Measurements from ENCODE around the gene PDLIM3. TPM values are rescaled to one million over a fixed set of nuclear protein-coding genes. Genes with fewer than 3 reads are reported as not detected.

The PDLIM3 gene
- total RNA-seq, 1 donor from 2014 or later: 10.7 TPM

GRCh38 chr4:185464183-185464582 is 71.1 kb downstream of the PDLIM3 start:
- Histone ChIP-seq H3K27me3 (ENCODE audit: control insufficient read depth, insufficient read depth, low read length) (no peaks in the 10 kb centered on the region), H3K36me3 (ENCODE audit: control insufficient read depth, insufficient read depth, low read length) (no peaks in the 10 kb centered on the region), H3K4me3 (ENCODE audit: low read depth, low read length) (no peak overlapping the region)
- no peak for TF ChIP-seq CTCF (IDR thresholded peaks at IDR 0.05; ENCODE audit: insufficient read depth, low read length, poor library complexity, severe bottlenecking)
- no peak for DNase-seq (ENCODE audit: low read depth)

- Histone ChIP-seq H3K4me3 (ENCODE audit: low read depth, low read length) (no peak overlapping the region), H3K27me3 (ENCODE audit: control insufficient read depth, insufficient read depth, low read length) (no peaks in the 10 kb centered on the region), H3K36me3 (ENCODE audit: control insufficient read depth, insufficient read depth, low read length) (no peaks in the 10 kb centered on the region)
- no peak for DNase-seq (ENCODE audit: low read depth)
- TF ChIP-seq CTCF (IDR thresholded peaks at IDR 0.05; ENCODE audit: insufficient read depth, low read length, poor library complexity, severe bottlenecking): no peak
Observed at GRCh38 chr4:185463541-185463940, 71.8 kb downstream of the PDLIM3 start.

GRCh38 chr4:185461565-185461964 is 73.7 kb downstream of the PDLIM3 start:
- Histone ChIP-seq H3K4me3 (ENCODE audit: low read depth, low read length) (no peak overlapping the region), H3K27me3 (ENCODE audit: control insufficient read depth, insufficient read depth, low read length) (no peaks in the 10 kb centered on the region), H3K36me3 (ENCODE audit: control insufficient read depth, insufficient read depth, low read length) (no peaks in the 10 kb centered on the region)
- TF ChIP-seq CTCF (IDR thresholded peaks at IDR 0.05; ENCODE audit: insufficient read depth, low read length, poor library complexity, severe bottlenecking): no peak
- DNase-seq (ENCODE audit: low read depth): no peak

GRCh38 chr4:185457136-185457535 is 78.2 kb downstream of the PDLIM3 start:
- no peak for DNase-seq (ENCODE audit: low read depth)
- no peaks in the 10 kb centered on the region for H3K27me3 ChIP-seq (ENCODE audit: control insufficient read depth, insufficient read depth, low read length)
- H3K36me3 ChIP-seq (ENCODE audit: control insufficient read depth, insufficient read depth, low read length): no peaks in the 10 kb centered on the region
- no peak overlapping the region for H3K4me3 ChIP-seq (ENCODE audit: low read depth, low read length)
- no peak for TF ChIP-seq CTCF (IDR thresholded peaks at IDR 0.05; ENCODE audit: insufficient read depth, low read length, poor library complexity, severe bottlenecking)

- Histone ChIP-seq H3K4me3 (ENCODE audit: low read depth, low read length) (no peak overlapping the region), H3K36me3 (ENCODE audit: control insufficient read depth, insufficient read depth, low read length) (no peaks in the 10 kb centered on the region), H3K27me3 (ENCODE audit: control insufficient read depth, insufficient read depth, low read length) (no peaks in the 10 kb centered on the region)
- DNase-seq (ENCODE audit: low read depth): no peak
- TF ChIP-seq CTCF (IDR thresholded peaks at IDR 0.05; ENCODE audit: insufficient read depth, low read length, poor library complexity, severe bottlenecking): no peak
Observed at GRCh38 chr4:185456131-185456530, 79.2 kb downstream of the PDLIM3 start.

Other genes starting within 250 kb of the PDLIM3 start
- 0.07 and 0.13 TPM in 2 replicates for gene LRP2BP, start 139.6 kb downstream of the PDLIM3 start, total RNA-seq
- 1.7 and 7.3 TPM in 2 replicates for gene ANKRD37, start 138.7 kb downstream of the PDLIM3 start, total RNA-seq
- 30.3 and 37.9 TPM in 2 replicates for gene UFSP2, start 109.5 kb downstream of the PDLIM3 start, total RNA-seq
- gene CCDC110, start 63.8 kb downstream of the PDLIM3 start, total RNA-seq: 0.14 and 0.38 TPM in 2 replicates

All from kidney epithelial cell (primary cell).